CD14-positive monocyte (primary cell): ENCODE data around the gene ANKRD13D. TPM values are rescaled to one million over a fixed set of nuclear protein-coding genes. Genes with fewer than 3 reads are reported as not detected.

ENCODE experiments used
- DNase-seq, 3 donors: peaks; one replicate each; pipeline ENCODE4 v3.0.0-alpha.2; 2011 to 2022
- H2AFZ ChIP-seq: 2 replicates; pipeline ENCODE4 v1.6.0; 2012; ENCODE audit warnings: mild to moderate bottlenecking, low read depth, low read length, inconsistent platforms; ENCODE audit not compliant: insufficient read depth, poor library complexity, severe bottlenecking
- H3K27ac ChIP-seq, 2 donors: 1 replicate in 1 of 2; 2 replicates in 1 of 2; pipeline ENCODE4 v1.5.1; 2012 to 2013; ENCODE audit warnings: low read length in 2 of 2, control low read depth in 1 of 2, inconsistent platforms in 1 of 2, low read depth in 1 of 2, mild to moderate bottlenecking in 1 of 2
- H3K27me3 ChIP-seq, 2 donors: one replicate each; pipeline versions ENCODE4 v1.6.0 to v1.6.1; 2011 to 2013; ENCODE audit warnings: low read length in 2 of 2; ENCODE audit not compliant: control insufficient read depth in 2 of 2, insufficient read depth in 2 of 2
- H3K36me3 ChIP-seq, 2 donors: replicated peaks in 1 of 2; 1 replicate in 1 of 2; 2 replicates in 1 of 2; pipeline versions ENCODE4 v1.5.1 to v1.6.1; 2012 to 2013; ENCODE audit warnings: low read length in 2 of 2, control low read depth in 1 of 2, inconsistent platforms in 1 of 2, mild to moderate bottlenecking in 1 of 2; ENCODE audit not compliant: insufficient read depth in 2 of 2, control insufficient read depth in 1 of 2
- H3K4me1 ChIP-seq, 2 donors: 1 replicate in 1 of 2; 2 replicates in 1 of 2; pipeline versions ENCODE4 v1.5.1 to v1.6.1; 2012 to 2013; ENCODE audit warnings: low read length in 2 of 2, control low read depth in 1 of 2, inconsistent platforms in 1 of 2, mild to moderate bottlenecking in 1 of 2, moderate library complexity in 1 of 2; ENCODE audit not compliant: insufficient read depth in 2 of 2, control insufficient read depth in 1 of 2
- H3K4me2 ChIP-seq: replicated peaks from 2 replicates; pipeline ENCODE3; 2012; ENCODE audit warnings: low read length, moderate library complexity, mild to moderate bottlenecking; ENCODE audit not compliant: poor library complexity, severe bottlenecking; ENCODE audit errors: extremely low read depth
- H3K4me3 ChIP-seq, 3 experiments: fragments of 200-600 bp in 1 of 3; sonication (generic) in 1 of 3; replicated peaks in 1 of 3; 1 replicate in 2 of 3; 2 replicates in 1 of 3; pipeline ENCODE4 v1.5.1; 2011 to 2013; ENCODE audit warnings: low read length in 3 of 3, mild to moderate bottlenecking in 3 of 3, control low read depth in 2 of 3, low read depth in 2 of 3, inconsistent platforms in 1 of 3, moderate library complexity in 1 of 3
- H3K79me2 ChIP-seq: 2 replicates; pipeline ENCODE4 v1.6.0; 2012; ENCODE audit warnings: mild to moderate bottlenecking, control low read depth, inconsistent platforms, low read length, moderate library complexity; ENCODE audit not compliant: insufficient read depth
- H3K9ac ChIP-seq: 2 replicates; pipeline ENCODE4 v1.6.0; 2017; ENCODE audit warnings: low read length, mild to moderate bottlenecking; ENCODE audit not compliant: insufficient read depth, poor library complexity, severe bottlenecking
- H3K9me3 ChIP-seq, 2 donors: replicated peaks in 1 of 2; 1 replicate in 1 of 2; 2 replicates in 1 of 2; pipeline versions ENCODE4 v1.5.1 to v1.6.1; 2012 to 2013; ENCODE audit warnings: low read length in 2 of 2, control low read depth in 1 of 2; ENCODE audit not compliant: control insufficient read depth in 1 of 2, insufficient read depth in 1 of 2
- H4K20me1 ChIP-seq: 2 replicates; pipeline ENCODE4 v1.6.0; 2012; ENCODE audit warnings: mild to moderate bottlenecking, low read length, control low read depth, moderate library complexity; ENCODE audit not compliant: insufficient read depth
- H3K27ac Mint-ChIP-seq, 7 donors: one replicate each; pipeline ENCODE4 v1.8.0; 2020; ENCODE audit warnings: mild to moderate bottlenecking in 7 of 7, mixed read lengths in 7 of 7, moderate library complexity in 6 of 7, inconsistent platforms in 2 of 7
- H3K27me3 Mint-ChIP-seq, 3 donors: one replicate each; pipeline ENCODE4 v1.8.0; 2021 to 2022; ENCODE audit warnings: low read depth in 3 of 3, mild to moderate bottlenecking in 3 of 3, mixed read lengths in 3 of 3, moderate library complexity in 3 of 3, inconsistent platforms in 1 of 3
- H3K36me3 Mint-ChIP-seq, 2 donors: one replicate each; pipeline ENCODE4 v1.8.0; 2020; ENCODE audit warnings: mixed read lengths in 2 of 2, inconsistent platforms in 1 of 2, mild to moderate bottlenecking in 1 of 2
- H3K4me1 Mint-ChIP-seq: one replicate; pipeline ENCODE4 v1.8.0; 2020; ENCODE audit warnings: mild to moderate bottlenecking, mixed read lengths
- H3K4me3 Mint-ChIP-seq, 2 donors: one replicate each; pipeline ENCODE4 v1.8.0; 2020; ENCODE audit warnings: mild to moderate bottlenecking in 2 of 2, mixed read lengths in 2 of 2, moderate library complexity in 1 of 2
- H3K9me3 Mint-ChIP-seq, 7 donors: one replicate each; pipeline ENCODE4 v1.8.0; 2020 to 2022; ENCODE audit warnings: mixed read lengths in 7 of 7, mild to moderate bottlenecking in 6 of 7, moderate library complexity in 6 of 7, inconsistent platforms in 2 of 7
- CTCF ChIP-seq: fragments of 200-600 bp; IDR thresholded peaks from one replicate; pipeline ENCODE4 v1.8.0; 2022; ENCODE audit warnings: antibody characterized with exemption, mild to moderate bottlenecking
- WGBS: methylation state at CpG from one replicate; pipeline ENCODE4 v1.1.5; 2013; ENCODE audit warnings: missing lambda C conversion rate; ENCODE audit not compliant: insufficient coverage; 5-methylcytosine and 5-hydroxymethylcytosine counted together
- intact Hi-C, 2 donors: fragments of 100-400 bp; cut with micrococcal nuclease; formaldehyde crosslinking; loops; one replicate each; pipeline versions ENCODE4 v1.15.0 to v1.15.1; 2023
- polyA plus RNA-seq, 3 donors: library from polyadenylated mRNA; depleted of rRNA in 1 of 3; unstranded in 2 of 3; stranded (reverse) in 1 of 3; fragments of 300-500 nt in 2 of 3; fragments of >200 nt in 1 of 3; fragmentation: Illumina TruSeq in 2 of 3; gene quantifications; 1 replicate in 2 of 3; 2 replicates in 1 of 3; pipeline ENCODE4 v1.2.3, GENCODE V29; 2012 to 2021

The ANKRD13D gene
- polyA plus RNA-seq, 3 donors, result 9.1 to 389 (median 10.3) TPM

GRCh38 chr11:67273260-67273990, 15.7 kb upstream of the ANKRD13D start:
- Histone ChIP-seq H3K9ac (no peak overlapping the region), H3K4me3 (peak overlapping the region in 1 of 3 experiments; percentile 97), H3K9me3 (no peaks in the 10 kb centered on the region), H3K27me3 (no peaks in the 10 kb centered on the region), H3K36me3 (peaks cover 54 to 59% of the 10 kb centered on the region in 2 donors), H3K27ac (peak overlapping the region; percentile 92 to 99), H3K79me2 (peaks cover 100% of the 10 kb centered on the region), H3K4me2 (peak overlapping the region; percentile 93), H3K4me1 (peaks cover 100% of the 10 kb centered on the region in 2 donors), H4K20me1 (peaks cover 87% of the 10 kb centered on the region), H2AFZ (no peak overlapping the region)
- intact Hi-C loops, result loop anchor here (5.0 to 10.0 kb wide), 2 partner anchors 99 to 231 kb away; partner anchors contain the start of genes CDK2AP2 (in 1 of the 2), CLCF1 (in 1 of the 2) and PITPNM1 (in 1 of the 2)
- WGBS, result 27% methylated on average over 10 of the region's 14 CpGs
- Mint-ChIP-seq H3K9me3 (peaks cover 0 to 3% (median 0%) of the 10 kb centered on the region in 7 donors), H3K4me1 (peaks cover 100% of the 10 kb centered on the region), H3K4me3 (peak overlapping the region; percentile 98), H3K36me3 (peaks cover 51 to 92% of the 10 kb centered on the region in 2 donors), H3K27me3 (peaks cover 0 to 5% (median 5%) of the 10 kb centered on the region in 3 donors), H3K27ac (peak overlapping the region; percentile 94 to 99 (median 95))
- no peak for TF ChIP-seq CTCF
- no peak for DNase-seq

GRCh38 chr11:67274768-67275605, 14.1 kb upstream of the ANKRD13D start:
- Histone ChIP-seq H3K36me3 (peaks cover 57 to 62% of the 10 kb centered on the region in 2 donors), H3K27me3 (no peaks in the 10 kb centered on the region), H2AFZ (no peak overlapping the region), H3K4me1 (peaks cover 100% of the 10 kb centered on the region in 2 donors), H3K4me2 (peak overlapping the region; percentile 83), H4K20me1 (peaks cover 71% of the 10 kb centered on the region), H3K27ac (peak overlapping the region; percentile 92 to 99), H3K79me2 (peaks cover 100% of the 10 kb centered on the region), H3K4me3 (peak overlapping the region in 2 of 3 experiments; percentile 11 to 97), H3K9me3 (no peaks in the 10 kb centered on the region), H3K9ac (peak overlapping the region; percentile 16)
- Mint-ChIP-seq H3K27me3 (peaks cover 0 to 5% (median 4%) of the 10 kb centered on the region in 3 donors), H3K9me3 (peaks cover 0 to 3% (median 2%) of the 10 kb centered on the region in 7 donors), H3K4me3 (peak overlapping the region; percentile 61 to 98), H3K36me3 (peaks cover 56 to 94% of the 10 kb centered on the region in 2 donors), H3K4me1 (peaks cover 100% of the 10 kb centered on the region), H3K27ac (peak overlapping the region; percentile 87 to 98 (median 95))
- 26% methylated on average over 35 of the region's 35 CpGs for WGBS
- TF ChIP-seq CTCF, result no peak
- no peak for DNase-seq
- intact Hi-C loops, result loop anchor here (5.0 to 10.0 kb wide), 2 partner anchors 97 to 230 kb away; partner anchors contain the start of genes CDK2AP2 (in 1 of the 2), CLCF1 (in 1 of the 2) and PITPNM1 (in 1 of the 2)
